Spleen (tissue), 7 donors: Measurements from ENCODE around the gene TMEM168.

Experiments
- CTCF ChIP-seq, 11 experiments: fragments of 200-600 bp in 7 of 11; fragments of 450-650 bp in 4 of 11; sonication (generic) in 4 of 11; IDR thresholded peaks in 8 of 11; conservative IDR thresholded peaks in 3 of 11; 1 replicate in 7 of 11; 2 replicates in 4 of 11; pipeline versions ENCODE4 v1.4.0 to v1.8.0; 2016 to 2021; ENCODE audit warnings: antibody characterized with exemption in 11 of 11, inconsistent platforms in 4 of 11, mild to moderate bottlenecking in 1 of 11
- POLR2A ChIP-seq, 3 donors: fragments of 450-650 bp; IDR thresholded peaks; one replicate each; pipeline ENCODE4 v1.5.1; 2017; ENCODE audit warnings: antibody characterized with exemption in 3 of 3, mild to moderate bottlenecking in 1 of 3
- donor health status: DM: no; HTN: no; CAD: no; lungs with moderate emphysema.
- donor health status: DM: no; HTN: no; CAD: no.
- donor health status: DM: no; HTN: no; CAD: no.

GRCh38 chr7:112806156-112806555 is 16.0 kb upstream of the TMEM168 start:
- TF ChIP-seq CTCF (IDR thresholded peaks at IDR 0.05 in 8 of 11, conservative IDR thresholded peaks at IDR 0.05 in 3 of 11) (no peak), POLR2A (IDR thresholded peaks at IDR 0.05) (no peak)
